ENCODE results near the gene GNB5. TPM values are rescaled to one million over a fixed set of nuclear protein-coding genes. Genes with fewer than 3 reads are reported as not detected.
A peak's percentile ranks its signal among the peaks of the same experiment; 100 is the strongest.

The GNB5 gene
- total and polyA plus RNA-seq, 12 donors, result 4.7 to 12.8 (median 7.6) TPM

GRCh38 chr15:52095597-52096262, 95.5 kb downstream of the GNB5 start:
- 69 to 81% methylated on average over 4 of the region's 4 CpGs for WGBS, 2 donors
- Histone ChIP-seq H3K4me1 (peaks cover 0 to 43% (median 13%) of the 10 kb centered on the region in 9 donors), H3K27me3 (no peaks in the 10 kb centered on the region), H3K4me3 (no peak overlapping the region), H3K36me3 (no peaks in the 10 kb centered on the region), H3K9me3 (peaks cover 0 to 5% (median under 1%) of the 10 kb centered on the region in 11 donors), H3K27ac (no peak overlapping the region)
- DNase-seq, result no peak
- no peak for ATAC-seq
- TF ChIP-seq CTCF (IDR thresholded peaks at IDR 0.05), result no peak
- intact Hi-C loops (cut with DNase I), result no loop called here

GRCh38 chr15:52094811-52095584, 96.2 kb downstream of the GNB5 start:
- Histone ChIP-seq H3K27me3 (no peaks in the 10 kb centered on the region), H3K9me3 (peaks cover 0 to 13% (median 7%) of the 10 kb centered on the region in 11 donors), H3K4me3 (no peak overlapping the region), H3K36me3 (no peaks in the 10 kb centered on the region), H3K27ac (no peak overlapping the region), H3K4me1 (peaks cover 0 to 43% (median 13%) of the 10 kb centered on the region in 9 donors)
- TF ChIP-seq CTCF (IDR thresholded peaks at IDR 0.05), result no peak
- DNase-seq (no peak), ATAC-seq (peak in 1 of 8 donors; percentile 29)
- WGBS, 2 donors, result 92 to 93% methylated on average over 12 of the region's 12 CpGs
- intact Hi-C loops (cut with DNase I), result no loop called here

- DNase-seq, result peak in 1 of 2 donors; percentile 21
- no peak for TF ChIP-seq CTCF (IDR thresholded peaks at IDR 0.05)
These were observed 97.4 kb downstream of the GNB5 start for GRCh38 chr15:52093539-52094510.

GRCh38 chr15:52093167-52093538, 98.0 kb downstream of the GNB5 start:
- peak overlapping the region in 1 of 10 donors; percentile 22 for H3K27ac ChIP-seq
- no peak for TF ChIP-seq CTCF (IDR thresholded peaks at IDR 0.05)
- intact Hi-C loops (cut with DNase I), result no loop called here
- H3K9me3 ChIP-seq, result peaks cover 0 to 17% (median 8%) of the 10 kb centered on the region in 11 donors
- H3K4me3 ChIP-seq, result no peak overlapping the region
- H3K27me3 ChIP-seq, result no peaks in the 10 kb centered on the region
- peaks cover 0 to 39% (median 13%) of the 10 kb centered on the region in 9 donors for H3K4me1 ChIP-seq
- 65 to 77% methylated on average over 4 of the region's 4 CpGs for WGBS, 2 donors
- H3K36me3 ChIP-seq, result no peaks in the 10 kb centered on the region
- DNase-seq, result no peak
- ATAC-seq, result peak in 1 of 8 donors; percentile 21

More at GRCh38 chr15:52093539-52094510, 97.4 kb downstream of the GNB5 start:
- Histone ChIP-seq H3K4me3 (no peak overlapping the region), H3K36me3 (no peaks in the 10 kb centered on the region), H3K9me3 (peaks cover 0 to 17% (median 8%) of the 10 kb centered on the region in 11 donors), H3K4me1 (peaks cover 0 to 43% (median 13%) of the 10 kb centered on the region in 9 donors), H3K27ac (peak overlapping the region in 1 of 10 donors; percentile 22), H3K27me3 (no peaks in the 10 kb centered on the region)
- peak; percentile 26 to 74 (median 61) for ATAC-seq
- WGBS, 2 donors, result 56 to 66% methylated on average over 12 of the region's 12 CpGs
- intact Hi-C loops (cut with DNase I), result no loop called here

Measured in heart right ventricle (tissue), 16 donors.